Astrocyte of the cerebellum (primary cell): Measurements from ENCODE around the gene MTHFS.
"Not testable (repeated sequence)": the region's sequence is repeated elsewhere in the genome, so short reads cannot be mapped to it uniquely, and the experiment has no call there.

Experiments used
- DNase-seq: peaks from one replicate; pipeline ENCODE4 v3.0.0-alpha.2; 2011; ENCODE audit warnings: low read depth
- H3K4me3 ChIP-seq: 2 replicates; pipeline ENCODE4 v1.5.1; 2011; ENCODE audit warnings: mild to moderate bottlenecking, low read depth, low read length, moderate library complexity
- CTCF ChIP-seq: IDR thresholded peaks from 2 replicates; pipeline ENCODE4 v1.5.1; 2012; ENCODE audit warnings: low read length, low read depth, moderate library complexity, mild to moderate bottlenecking; ENCODE audit errors: missing control alignments
- in situ Hi-C: cut with HindIII; loops from 2 replicates; pipeline ENCODE4 v1.10.0; 2017; ENCODE audit warnings: low sequenced_read_pairs

Gene MTHFS

GRCh38 chr15:79896634-79897379 is at the start of gene MTHFS:
Gene MTHFS, minus strand, starts transcription at chr15:79897014. Its CDS starts 26 bp downstream, at chr15:79896988.
- peak within 1 kb of the TSS; percentile 57 for H3K4me3 ChIP-seq
- DNase-seq: no peak
- in situ Hi-C loops: no loop called here
- TF ChIP-seq CTCF: peak; percentile 47

GRCh38 chr15:79944622-79945021 is 47.8 kb upstream of the MTHFS start:
- no peak overlapping the region for H3K4me3 ChIP-seq
- no peak for DNase-seq
- TF ChIP-seq CTCF: no peak
- in situ Hi-C loops: no loop called here

GRCh38 chr15:79943820-79944219 is 47.0 kb upstream of the MTHFS start:
- no peak for TF ChIP-seq CTCF
- no peak for DNase-seq
- in situ Hi-C loops: no loop called here
- no peak overlapping the region for H3K4me3 ChIP-seq

- no peak for TF ChIP-seq CTCF
- in situ Hi-C loops: no loop called here
- DNase-seq: no peak
- no peak overlapping the region for H3K4me3 ChIP-seq
These were observed 46.1 kb upstream of the MTHFS start for GRCh38 chr15:79942741-79943481.

- in situ Hi-C loops: no loop called here
These were observed 42.6 kb upstream of the MTHFS start for GRCh38 chr15:79939399-79939798.

GRCh38 chr15:79938143-79938542 is 41.3 kb upstream of the MTHFS start:
- no peak for DNase-seq
- in situ Hi-C loops: no loop called here
- no peak overlapping the region for H3K4me3 ChIP-seq
- TF ChIP-seq CTCF: no peak

More at GRCh38 chr15:79939399-79939798, 42.6 kb upstream of the MTHFS start:
- TF ChIP-seq CTCF: no peak
- H3K4me3 ChIP-seq: no peak overlapping the region
- no peak for DNase-seq

- DNase-seq, in situ Hi-C loops: not testable (repeated sequence)
These were observed 38.9 kb upstream of the MTHFS start for GRCh38 chr15:79935556-79936201.

More at GRCh38 chr15:79935556-79936201, 38.9 kb upstream of the MTHFS start:
- not testable (repeated sequence) for H3K4me3 ChIP-seq
